Activated T-cell treated with anti-CD3 and anti-CD28 coated beads for 48 hours (primary cell): Measurements from ENCODE around the gene TSHR.
"Not testable (repeated sequence)": the region's sequence is repeated elsewhere in the genome, so short reads cannot be mapped to it uniquely, and the experiment has no call there.

Experiments used
- DNase-seq: peaks from one replicate; pipeline ENCODE4 v3.0.0-alpha.2; 2020; ENCODE audit warnings: low read depth

The TSHR gene

GRCh38 chr14:80996049-80996901 lies 40.9 kb downstream of the TSHR start:
- no peak for DNase-seq

- no peak for DNase-seq
Measured at GRCh38 chr14:81001447-81001846, 46.0 kb downstream of the TSHR start.

GRCh38 chr14:81004575-81004974 lies 49.2 kb downstream of the TSHR start:
- no peak for DNase-seq

- DNase-seq, result no peak
Measured at GRCh38 chr14:81005540-81006228, 50.3 kb downstream of the TSHR start.

- DNase-seq, result no peak
Measured at GRCh38 chr14:81006266-81006665, 50.8 kb downstream of the TSHR start.

GRCh38 chr14:81007131-81007530 lies 51.7 kb downstream of the TSHR start:
- DNase-seq, result no peak

- no peak for DNase-seq
Measured at GRCh38 chr14:81009346-81009745, 53.9 kb downstream of the TSHR start.

GRCh38 chr14:81018251-81018650 lies 62.8 kb downstream of the TSHR start:
- no peak for DNase-seq

GRCh38 chr14:81018684-81019083 lies 63.3 kb downstream of the TSHR start:
- no peak for DNase-seq

GRCh38 chr14:81019113-81019512 lies 63.7 kb downstream of the TSHR start:
- not testable (repeated sequence) for DNase-seq

- no peak for DNase-seq
Measured at GRCh38 chr14:81023095-81023710, 67.8 kb downstream of the TSHR start.

GRCh38 chr14:81028461-81028860 lies 73.0 kb downstream of the TSHR start:
- no peak for DNase-seq

GRCh38 chr14:81031488-81031887 lies 76.1 kb downstream of the TSHR start:
- DNase-seq, result no peak

- no peak for DNase-seq
Measured at GRCh38 chr14:81033698-81034240, 78.3 kb downstream of the TSHR start.

- no peak for DNase-seq
Measured at GRCh38 chr14:81042438-81042837, 87.0 kb downstream of the TSHR start.

- DNase-seq, result no peak
Measured at GRCh38 chr14:81051547-81051946, 96.1 kb downstream of the TSHR start.

- DNase-seq, result not testable (repeated sequence)
Measured at GRCh38 chr14:81054057-81054456, 98.6 kb downstream of the TSHR start.

- DNase-seq, result no peak
Measured at GRCh38 chr14:81055971-81056370, 100.5 kb downstream of the TSHR start.

- no peak for DNase-seq
Measured at GRCh38 chr14:81062380-81062779, 107.0 kb downstream of the TSHR start.

GRCh38 chr14:81062816-81063215 lies 107.4 kb downstream of the TSHR start:
- DNase-seq, result peak; percentile 2

- no peak for DNase-seq
Measured at GRCh38 chr14:81066672-81067071, 111.3 kb downstream of the TSHR start.

- no peak for DNase-seq
Measured at GRCh38 chr14:81067156-81067555, 111.7 kb downstream of the TSHR start.
